Measurements from ENCODE around the gene NFE2L2.
"Not testable (repeated sequence)": the region's sequence is repeated elsewhere in the genome, so short reads cannot be mapped to it uniquely, and the experiment has no call there.

Gene NFE2L2

DNA sequence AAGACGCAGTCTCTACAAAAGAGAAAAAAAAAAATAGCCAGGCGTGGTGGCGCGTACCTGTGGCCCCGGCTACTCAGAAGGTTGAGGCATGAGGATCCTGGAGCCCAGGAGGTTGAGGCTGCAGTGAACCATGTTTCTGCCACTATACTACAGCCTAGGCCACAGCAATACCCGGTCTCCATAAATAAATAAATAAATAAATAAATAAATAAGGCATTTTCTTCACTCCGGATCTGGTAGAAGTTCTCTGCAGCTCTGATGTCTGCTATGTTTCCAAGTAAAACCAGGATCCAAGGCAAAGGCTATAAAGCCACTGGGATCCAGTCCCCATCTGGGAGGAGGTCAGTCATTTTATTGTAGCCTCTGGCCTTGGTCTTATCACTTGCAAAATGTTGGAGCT, 15.5 kb downstream of the NFE2L2 start:
- TF ChIP-seq, protein P1, sequence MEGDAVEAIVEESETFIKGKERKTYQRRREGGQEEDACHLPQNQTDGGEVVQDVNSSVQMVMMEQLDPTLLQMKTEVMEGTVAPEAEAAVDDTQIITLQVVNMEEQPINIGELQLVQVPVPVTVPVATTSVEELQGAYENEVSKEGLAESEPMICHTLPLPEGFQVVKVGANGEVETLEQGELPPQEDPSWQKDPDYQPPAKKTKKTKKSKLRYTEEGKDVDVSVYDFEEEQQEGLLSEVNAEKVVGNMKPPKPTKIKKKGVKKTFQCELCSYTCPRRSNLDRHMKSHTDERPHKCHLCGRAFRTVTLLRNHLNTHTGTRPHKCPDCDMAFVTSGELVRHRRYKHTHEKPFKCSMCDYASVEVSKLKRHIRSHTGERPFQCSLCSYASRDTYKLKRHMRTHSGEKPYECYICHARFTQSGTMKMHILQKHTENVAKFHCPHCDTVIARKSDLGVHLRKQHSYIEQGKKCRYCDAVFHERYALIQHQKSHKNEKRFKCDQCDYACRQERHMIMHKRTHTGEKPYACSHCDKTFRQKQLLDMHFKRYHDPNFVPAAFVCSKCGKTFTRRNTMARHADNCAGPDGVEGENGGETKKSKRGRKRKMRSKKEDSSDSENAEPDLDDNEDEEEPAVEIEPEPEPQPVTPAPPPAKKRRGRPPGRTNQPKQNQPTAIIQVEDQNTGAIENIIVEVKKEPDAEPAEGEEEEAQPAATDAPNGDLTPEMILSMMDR (IDR thresholded peaks at IDR 0.05; ENCODE audit: borderline replicate concordance, control extremely low read depth, extremely low read depth, insufficient read depth, missing control alignments): no peak
- in situ Hi-C loops (cut with MboI; ENCODE audit: low sequenced_read_pairs, unreplicated experiment): no loop called here
- no peak for DNase-seq (ENCODE audit: low spot score)

DNA sequence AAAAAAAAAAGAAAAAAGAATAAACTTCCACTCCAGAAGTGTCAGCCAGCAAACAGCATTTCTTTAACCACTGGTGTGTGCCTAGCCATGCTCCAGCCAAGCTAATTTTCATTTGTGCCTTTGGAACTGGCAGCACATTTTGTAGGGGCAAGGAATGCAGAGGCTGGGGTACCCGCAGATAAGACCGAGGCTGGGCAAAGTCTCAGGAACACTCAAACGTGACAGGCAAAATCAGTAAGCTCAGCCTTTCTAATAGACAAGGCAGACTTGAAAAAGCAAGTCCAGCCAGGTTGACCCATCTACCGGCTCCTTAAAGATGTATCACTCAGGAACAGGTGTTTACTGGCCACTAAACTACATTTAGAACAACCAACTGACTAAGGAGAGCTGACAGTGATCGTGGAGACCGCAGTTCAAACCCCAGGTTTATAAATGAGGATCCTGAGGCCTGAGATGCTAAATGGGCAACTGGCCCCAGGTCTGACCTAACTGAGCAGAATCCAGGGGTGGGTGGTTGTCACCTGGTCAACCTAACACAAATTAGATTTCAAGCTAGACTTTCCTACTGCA, 16.7 kb downstream of the NFE2L2 start:
- in situ Hi-C loops (cut with MboI; ENCODE audit: low sequenced_read_pairs, unreplicated experiment): no loop called here
- TF ChIP-seq, protein P1 (IDR thresholded peaks at IDR 0.05; ENCODE audit: borderline replicate concordance, control extremely low read depth, extremely low read depth, insufficient read depth, missing control alignments): no peak

DNA sequence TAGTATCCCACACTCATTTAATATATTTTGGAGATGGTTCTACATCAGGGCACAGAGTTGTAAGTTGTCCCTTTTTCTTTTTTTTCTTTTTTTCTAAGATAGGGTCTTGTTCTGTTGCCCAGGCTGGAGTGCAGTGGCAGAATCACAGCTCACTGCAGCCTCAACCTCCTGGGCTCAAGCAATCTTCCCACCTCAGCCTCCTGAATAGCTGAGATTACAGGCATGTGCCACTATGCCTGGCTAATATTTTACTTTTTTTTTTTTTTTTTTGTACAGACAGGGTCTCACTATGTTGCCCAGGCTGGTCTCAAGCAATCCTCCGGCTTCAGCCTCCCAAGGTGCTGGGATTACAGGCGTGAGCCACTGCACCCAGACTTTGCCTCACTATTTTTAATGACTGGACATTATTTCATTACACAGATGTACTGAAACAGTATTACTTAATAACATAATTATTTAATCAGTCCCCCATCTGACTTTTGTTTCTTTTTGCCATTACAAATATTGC, 17.9 kb downstream of the NFE2L2 start:
- in situ Hi-C loops (cut with MboI; ENCODE audit: low sequenced_read_pairs, unreplicated experiment); DNase-seq (ENCODE audit: low spot score): not testable (repeated sequence)

More for the DNA sequence above, 16.7 kb downstream of the NFE2L2 start:
- DNase-seq (ENCODE audit: low spot score): no peak

DNA sequence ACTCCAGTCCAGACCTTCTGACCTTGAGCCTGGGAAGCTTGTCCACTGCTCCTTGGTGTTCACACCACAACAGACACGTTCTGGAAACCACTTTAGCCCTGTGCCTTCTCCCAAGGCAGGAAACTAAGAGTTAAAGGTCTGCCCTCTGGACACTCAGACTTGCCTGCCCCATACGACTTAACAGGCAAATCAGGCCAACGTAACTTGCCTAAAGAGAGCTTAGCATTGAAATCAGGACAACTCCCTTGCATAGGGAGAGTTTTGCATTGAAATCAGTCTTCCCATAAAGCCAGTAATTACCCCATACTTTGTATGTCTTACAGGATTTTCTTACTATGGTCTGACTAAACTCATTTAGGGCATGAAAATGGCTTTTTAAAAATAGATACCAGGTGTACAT, 18.5 kb downstream of the NFE2L2 start:
- TF ChIP-seq, protein P1 (IDR thresholded peaks at IDR 0.05; ENCODE audit: borderline replicate concordance, control extremely low read depth, extremely low read depth, insufficient read depth, missing control alignments): no peak
- DNase-seq (ENCODE audit: low spot score): no peak
- in situ Hi-C loops (cut with MboI; ENCODE audit: low sequenced_read_pairs, unreplicated experiment): no loop called here

DNA sequence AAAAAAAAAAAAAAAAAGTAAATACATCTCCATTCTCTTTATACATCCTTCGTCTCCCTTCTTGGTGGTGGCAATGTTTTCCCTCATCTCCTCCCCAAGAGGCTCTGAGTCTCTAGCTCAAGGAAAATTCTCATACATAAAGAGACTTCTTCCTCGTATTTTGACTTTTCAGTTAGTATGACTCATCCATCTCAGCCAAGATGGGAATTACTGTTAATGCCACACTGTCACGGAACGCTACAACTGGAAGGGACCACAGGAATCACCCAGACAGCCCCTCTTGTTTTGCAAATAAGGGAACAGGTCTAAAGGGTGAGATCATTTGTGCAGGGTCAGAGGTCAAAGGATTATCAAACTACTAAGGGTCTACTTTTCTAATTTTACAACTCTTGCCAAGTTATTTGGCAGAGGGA, 19.5 kb downstream of the NFE2L2 start:
- DNase-seq (ENCODE audit: low spot score): no peak
- in situ Hi-C loops (cut with MboI; ENCODE audit: low sequenced_read_pairs, unreplicated experiment): no loop called here
- TF ChIP-seq, protein P1 (IDR thresholded peaks at IDR 0.05; ENCODE audit: borderline replicate concordance, control extremely low read depth, extremely low read depth, insufficient read depth, missing control alignments): no peak

DNA sequence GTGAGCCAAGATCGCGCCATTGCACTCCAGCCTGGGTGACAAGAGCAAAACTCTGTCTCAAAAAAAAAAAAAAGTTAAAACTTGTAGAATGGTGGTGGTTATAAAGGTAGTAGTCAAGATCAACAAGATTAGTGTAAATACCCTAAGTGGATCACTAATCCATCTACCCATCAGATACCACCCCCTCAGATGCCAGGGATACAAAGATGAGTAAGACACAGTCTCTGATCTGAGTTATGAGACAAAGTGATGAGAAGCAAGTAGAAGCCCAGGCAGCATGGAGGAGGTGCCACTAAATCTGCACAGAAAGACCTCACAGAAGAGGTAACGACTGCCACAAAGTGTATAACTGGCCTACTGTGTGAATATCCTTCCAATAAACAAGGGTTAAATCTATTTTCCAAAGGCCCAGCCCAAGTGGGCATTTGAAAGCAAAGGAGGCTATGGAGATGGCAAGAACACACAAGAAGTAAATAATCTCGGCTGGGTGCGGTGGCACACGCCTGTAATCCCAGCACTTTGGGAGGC, 20.2 kb downstream of the NFE2L2 start:
- no peak for DNase-seq (ENCODE audit: low spot score)
- TF ChIP-seq, protein P1 (IDR thresholded peaks at IDR 0.05; ENCODE audit: borderline replicate concordance, control extremely low read depth, extremely low read depth, insufficient read depth, missing control alignments): no peak
- in situ Hi-C loops (cut with MboI; ENCODE audit: low sequenced_read_pairs, unreplicated experiment): no loop called here

DNA sequence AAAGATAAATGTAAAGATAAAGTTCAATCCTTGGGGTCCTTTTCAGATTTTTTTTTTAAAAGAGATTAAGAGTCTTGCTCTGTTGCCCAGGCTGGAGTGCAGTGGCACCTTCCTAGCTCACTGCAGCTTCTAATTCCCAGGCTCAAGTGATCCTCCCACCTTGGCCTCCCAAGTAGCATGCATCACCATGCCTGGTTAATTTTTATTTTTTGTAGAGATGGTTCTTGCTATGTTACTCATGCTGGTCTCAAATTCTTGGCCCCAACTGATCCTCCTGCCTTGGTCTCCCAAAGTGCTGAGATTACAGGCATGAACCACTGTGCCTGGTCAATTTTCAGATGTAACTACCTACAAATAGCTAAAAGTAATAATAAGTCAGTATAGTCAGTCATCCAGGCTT, 21.1 kb downstream of the NFE2L2 start:
- DNase-seq (ENCODE audit: low spot score): no peak
- TF ChIP-seq, protein P1 (IDR thresholded peaks at IDR 0.05; ENCODE audit: borderline replicate concordance, control extremely low read depth, extremely low read depth, insufficient read depth, missing control alignments): no peak
- in situ Hi-C loops (cut with MboI; ENCODE audit: low sequenced_read_pairs, unreplicated experiment): no loop called here
